AG09319 (cell line): ENCODE results near the gene ATP6V1B1.

Experiments
- DNase-seq: peaks from one replicate; pipeline ENCODE4 v3.0.0-alpha.2; 2010; ENCODE audit warnings: low read depth; ENCODE audit errors: extremely low read depth
- CTCF ChIP-seq: IDR thresholded peaks from 2 replicates; pipeline ENCODE4 v1.5.1; 2011; ENCODE audit warnings: low read depth, mild to moderate bottlenecking, inconsistent platforms, low read length, moderate library complexity

The ATP6V1B1 gene

GRCh38 chr2:70902067-70902442, 33.6 kb upstream of the ATP6V1B1 start:
- TF ChIP-seq CTCF = no peak
- DNase-seq = no peak

- DNase-seq = no peak
- no peak for TF ChIP-seq CTCF
These were observed 33.1 kb upstream of the ATP6V1B1 start for GRCh38 chr2:70902579-70902978.

DNA sequence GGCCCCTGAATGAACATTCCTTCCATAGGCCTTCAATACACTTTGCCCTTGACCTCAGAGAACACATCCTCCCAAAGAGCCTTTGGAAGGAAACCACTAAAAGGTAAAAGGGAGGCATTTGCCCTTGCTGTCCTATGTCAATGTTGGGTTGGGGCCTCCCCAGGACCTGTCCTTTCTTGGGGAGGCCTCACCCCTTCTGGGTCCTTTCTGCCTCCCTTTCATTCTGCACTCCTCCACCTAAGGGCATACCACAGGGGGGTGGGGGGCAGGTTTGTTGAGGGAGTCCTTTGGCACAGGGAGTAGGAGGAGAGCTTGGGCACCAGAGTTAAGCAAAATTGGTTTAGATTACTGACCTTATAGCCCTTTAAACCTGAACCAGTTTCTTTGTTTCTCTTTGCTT, 32.5 kb upstream of the ATP6V1B1 start:
- DNase-seq = no peak
- TF ChIP-seq CTCF = no peak

GRCh38 chr2:70903641-70904340, 31.9 kb upstream of the ATP6V1B1 start:
- TF ChIP-seq CTCF = no peak

DNA sequence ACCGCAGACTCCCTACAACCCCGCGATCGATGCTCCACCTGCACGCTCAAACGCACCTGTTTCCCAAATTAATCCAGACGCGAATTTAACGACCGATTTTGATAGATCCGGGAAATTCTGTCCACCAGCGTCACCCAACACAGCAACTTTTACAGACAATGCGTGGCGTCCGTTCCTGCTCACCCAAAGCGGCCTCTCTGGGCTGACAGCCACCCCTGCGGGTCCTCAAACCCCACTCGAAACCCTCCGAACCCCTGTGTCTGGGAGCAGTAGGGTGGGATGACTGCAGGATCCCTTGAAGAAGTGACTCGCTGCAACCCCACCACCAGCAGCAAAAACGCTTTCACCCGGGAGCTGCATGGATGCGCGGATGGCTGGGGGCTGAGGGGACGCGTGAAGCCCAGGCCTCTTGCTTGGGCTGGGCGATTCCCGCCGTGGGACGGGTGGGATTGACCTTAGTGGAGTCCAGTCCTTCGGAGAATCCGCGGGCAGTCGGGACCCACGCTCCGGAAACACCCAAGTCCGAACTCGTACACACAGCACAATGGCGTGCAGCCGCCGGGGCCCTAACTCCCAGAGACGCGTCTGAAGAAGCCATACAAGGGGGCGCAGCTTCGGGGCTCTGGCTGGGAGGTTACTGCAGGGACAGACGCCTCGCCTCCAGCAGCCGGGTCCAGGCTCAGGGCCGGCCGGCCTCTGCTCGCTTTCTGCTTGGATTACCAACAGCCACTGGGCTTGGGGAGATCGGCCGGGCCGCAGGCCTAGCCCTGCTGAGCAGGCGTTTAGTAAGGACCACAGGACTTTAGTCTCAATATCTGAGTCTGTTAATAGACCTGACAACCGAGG, 31.1 kb upstream of the ATP6V1B1 start:
- TF ChIP-seq CTCF = no peak
- DNase-seq = no peak

More at GRCh38 chr2:70903641-70904340, 31.9 kb upstream of the ATP6V1B1 start:
- DNase-seq = no peak

GRCh38 chr2:70905443-70906421, 30.0 kb upstream of the ATP6V1B1 start:
- DNase-seq = no peak
- no peak for TF ChIP-seq CTCF
